ENCODE results near the gene FSIP1.
A peak's percentile ranks its signal among the peaks of the same experiment; 100 is the strongest.

The FSIP1 gene

GRCh38 chr15:39588531-39589192, 194.0 kb downstream of the FSIP1 start:
- H3K4me3 ChIP-seq (ENCODE audit: low read depth, low read length): no peak overlapping the region
- no peak for DNase-seq (ENCODE audit: low read depth)

GRCh38 chr15:39587731-39588530, 194.7 kb downstream of the FSIP1 start:
- no peak for TF ChIP-seq CTCF (IDR thresholded peaks at IDR 0.05; ENCODE audit: low read depth, low read length, missing control alignments)
- DNase-seq (ENCODE audit: low read depth): no peak
- in situ Hi-C loops (cut with HindIII; ENCODE audit: low sequenced_read_pairs): no loop called here
- no peak overlapping the region for H3K4me3 ChIP-seq (ENCODE audit: low read depth, low read length)

More at GRCh38 chr15:39588531-39589192, 194.0 kb downstream of the FSIP1 start:
- in situ Hi-C loops (cut with HindIII; ENCODE audit: low sequenced_read_pairs): no loop called here
- TF ChIP-seq CTCF (IDR thresholded peaks at IDR 0.05; ENCODE audit: low read depth, low read length, missing control alignments): no peak

- DNase-seq (ENCODE audit: low read depth): no peak
- in situ Hi-C loops (cut with HindIII; ENCODE audit: low sequenced_read_pairs): no loop called here
- TF ChIP-seq CTCF (IDR thresholded peaks at IDR 0.05; ENCODE audit: low read depth, low read length, missing control alignments): no peak
- no peak overlapping the region for H3K4me3 ChIP-seq (ENCODE audit: low read depth, low read length)
These were observed 195.4 kb downstream of the FSIP1 start for GRCh38 chr15:39587096-39587721.

- no peak for TF ChIP-seq CTCF (IDR thresholded peaks at IDR 0.05; ENCODE audit: low read depth, low read length, missing control alignments)
- DNase-seq (ENCODE audit: low read depth): no peak
- in situ Hi-C loops (cut with HindIII; ENCODE audit: low sequenced_read_pairs): no loop called here
- H3K4me3 ChIP-seq (ENCODE audit: low read depth, low read length): no peak overlapping the region
These were observed 196.1 kb downstream of the FSIP1 start for GRCh38 chr15:39586387-39587095.

- DNase-seq (ENCODE audit: low read depth): no peak
- H3K4me3 ChIP-seq (ENCODE audit: low read depth, low read length): no peak overlapping the region
- TF ChIP-seq CTCF (IDR thresholded peaks at IDR 0.05; ENCODE audit: low read depth, low read length, missing control alignments): no peak
- in situ Hi-C loops (cut with HindIII; ENCODE audit: low sequenced_read_pairs): no loop called here
These were observed 196.8 kb downstream of the FSIP1 start for GRCh38 chr15:39585871-39586301.

GRCh38 chr15:39585389-39585841, 197.2 kb downstream of the FSIP1 start:
- no peak for TF ChIP-seq CTCF (IDR thresholded peaks at IDR 0.05; ENCODE audit: low read depth, low read length, missing control alignments)
- DNase-seq (ENCODE audit: low read depth): no peak
- peak overlapping the region; percentile 77 for H3K4me3 ChIP-seq (ENCODE audit: low read depth, low read length)
- in situ Hi-C loops (cut with HindIII; ENCODE audit: low sequenced_read_pairs): no loop called here
